ENCODE measurements around the gene CDK19.
"Not testable (repeated sequence)": the region's sequence is repeated elsewhere in the genome, so short reads cannot be mapped to it uniquely, and the experiment has no call there.

CDK19 gene

GRCh38 chr6:110815411-110816409, at the start of gene CDK19:
TSS of gene CDK19 (minus strand) at chr6:110815469. CDS start at chr6:110815136, 333 bp downstream.
- DNase-seq, result peak; percentile 94

GRCh38 chr6:110864824-110865223, 49.6 kb upstream of the CDK19 start:
- no peak for DNase-seq

GRCh38 chr6:110859335-110859792, 44.1 kb upstream of the CDK19 start:
- no peak for DNase-seq

- no peak for DNase-seq
These were observed 43.4 kb upstream of the CDK19 start for GRCh38 chr6:110858562-110859214.

- DNase-seq, result no peak
These were observed 42.7 kb upstream of the CDK19 start for GRCh38 chr6:110858016-110858415.

GRCh38 chr6:110856296-110856695, 41.0 kb upstream of the CDK19 start:
- DNase-seq, result no peak

- DNase-seq, result no peak
These were observed 38.6 kb upstream of the CDK19 start for GRCh38 chr6:110853754-110854477.

GRCh38 chr6:110852773-110853172, 37.5 kb upstream of the CDK19 start:
- no peak for DNase-seq

GRCh38 chr6:110849781-110850180, 34.5 kb upstream of the CDK19 start:
- no peak for DNase-seq

GRCh38 chr6:110841266-110841665, 26.0 kb upstream of the CDK19 start:
- DNase-seq, result no peak

GRCh38 chr6:110835751-110836150, 20.5 kb upstream of the CDK19 start:
- DNase-seq, result not testable (repeated sequence)

- DNase-seq, result no peak
These were observed 18.6 kb upstream of the CDK19 start for GRCh38 chr6:110833831-110834230.

GRCh38 chr6:110831405-110831804, 16.1 kb upstream of the CDK19 start:
- no peak for DNase-seq

GRCh38 chr6:110828396-110828795, 13.1 kb upstream of the CDK19 start:
- DNase-seq, result no peak

- DNase-seq, result no peak
These were observed 11.2 kb upstream of the CDK19 start for GRCh38 chr6:110826236-110827129.

GRCh38 chr6:110823146-110823545, 7.9 kb upstream of the CDK19 start:
- no peak for DNase-seq

GRCh38 chr6:110822249-110822648, 7.0 kb upstream of the CDK19 start:
- no peak for DNase-seq

GRCh38 chr6:110816677-110817076, 1.4 kb upstream of the CDK19 start:
- no peak for DNase-seq

- DNase-seq, result no peak
These were observed 256 bp downstream of the CDK19 start for GRCh38 chr6:110815015-110815410.

GRCh38 chr6:110814102-110815014, 911 bp downstream of the CDK19 start:
- no peak for DNase-seq
